NCI-H526 treated with DMSO at 0.1 percent for 48 hours (cell line): ENCODE data around the gene DDC.

Experiments used
- DNase-seq: peaks from one replicate; lab custom pipeline; 2025; lab: John Stamatoyannopoulos, UW

The DDC gene

DNA sequence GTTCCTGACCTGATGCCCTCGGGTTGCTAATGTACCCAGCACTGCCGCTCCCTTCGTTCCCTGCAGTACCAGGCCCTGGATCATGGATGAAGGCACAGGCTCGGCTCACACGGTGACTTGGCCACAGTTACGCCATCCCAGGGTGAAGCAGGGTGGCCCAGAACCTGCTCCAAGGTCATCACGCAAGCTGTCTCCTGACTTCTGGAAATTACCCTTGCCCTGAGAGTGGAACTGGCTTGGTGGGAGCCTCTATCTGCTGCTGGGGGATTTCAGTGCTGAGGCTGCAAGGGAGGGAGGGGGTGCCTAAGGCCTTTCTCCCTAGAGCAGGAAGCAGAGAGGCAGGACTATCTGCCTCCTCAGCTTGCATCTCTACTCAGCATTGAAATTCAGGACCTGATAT lies 151.6 kb downstream of the DDC start:
- no peak for DNase-seq

DNA sequence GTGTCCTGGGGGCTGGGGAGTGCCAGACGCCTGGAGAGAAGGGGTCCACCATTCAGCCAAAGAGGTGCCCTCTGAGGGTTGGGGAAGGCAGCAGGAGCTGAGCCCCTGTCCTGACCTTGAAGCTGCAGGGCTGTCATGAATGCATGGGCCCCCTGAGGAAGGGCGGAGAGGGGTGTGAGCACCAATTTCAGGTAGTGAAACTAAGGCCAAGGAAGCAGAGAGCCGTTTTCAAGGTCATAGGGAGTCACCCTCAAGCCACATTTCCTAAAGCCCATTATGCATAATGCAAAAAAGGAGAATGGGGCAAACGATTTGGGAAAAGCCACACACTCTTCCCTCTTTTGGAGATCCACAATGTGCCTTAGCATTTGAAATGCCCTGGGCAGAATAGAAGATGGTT lies 152.2 kb downstream of the DDC start:
- DNase-seq = no peak

DNA sequence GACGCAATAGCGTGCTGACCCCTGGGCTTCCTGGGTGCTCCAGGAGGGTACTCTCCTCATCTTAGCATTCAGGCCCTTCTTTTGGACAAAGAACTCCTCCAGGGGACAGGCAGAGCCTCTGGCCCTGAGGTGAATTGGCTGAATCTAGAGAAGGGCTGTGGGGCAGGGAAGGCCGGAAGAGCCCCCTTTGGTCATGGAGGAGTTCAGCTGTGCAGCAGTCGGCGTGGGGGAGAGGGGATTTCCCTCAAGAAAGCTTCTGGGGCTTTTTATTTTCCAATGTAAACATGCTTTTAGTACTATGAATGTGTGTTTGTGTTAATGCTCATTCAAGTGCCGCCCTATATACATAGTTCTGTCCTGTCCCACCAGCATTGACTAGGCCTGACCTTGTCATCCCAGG lies 153.9 kb downstream of the DDC start:
- DNase-seq = no peak

DNA sequence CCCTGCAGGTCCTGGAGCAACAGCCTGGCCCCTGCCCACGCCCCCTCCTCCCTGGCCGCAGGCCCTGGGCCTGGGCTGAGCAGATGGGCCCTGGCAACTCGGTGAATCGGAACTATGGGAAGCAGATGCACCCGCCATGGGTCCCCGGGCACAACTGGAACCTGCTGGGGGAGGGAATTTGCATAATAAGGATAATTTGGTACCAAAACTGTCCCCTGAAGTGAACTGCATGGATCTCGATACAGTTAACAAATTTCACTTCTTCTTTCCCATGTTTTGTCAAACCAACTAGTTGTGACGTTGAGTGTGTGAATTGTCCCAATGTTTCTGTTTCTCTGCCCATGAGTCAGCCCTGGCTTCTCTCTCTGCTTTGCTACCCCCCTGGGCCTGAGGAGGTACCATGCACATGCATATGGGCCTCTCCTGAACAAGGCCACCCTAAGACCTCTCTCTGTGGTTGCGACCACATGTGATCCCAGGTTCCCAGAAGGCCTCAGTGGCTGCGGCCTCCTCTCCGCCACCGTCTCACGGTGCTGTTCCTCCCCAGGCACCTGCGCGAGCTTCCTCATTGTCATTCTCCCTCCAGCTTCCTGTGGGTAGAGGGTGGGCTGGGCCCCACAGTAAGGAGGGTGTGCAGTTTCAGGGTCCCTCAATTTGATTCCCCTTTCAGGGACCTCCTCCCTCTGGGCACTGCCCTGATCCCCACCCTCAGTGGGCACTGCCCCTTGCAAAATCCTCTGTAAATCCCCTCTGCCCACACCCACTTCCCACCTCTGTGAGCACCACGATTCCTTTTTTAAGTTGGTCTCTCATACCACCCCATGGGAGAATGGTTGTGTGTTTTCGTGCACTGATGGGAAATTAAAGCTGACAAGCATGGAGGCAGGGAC lies 155.1 kb downstream of the DDC start:
- DNase-seq = no peak
